Measurements from ENCODE around the gene CYREN.

Gene CYREN

DNA sequence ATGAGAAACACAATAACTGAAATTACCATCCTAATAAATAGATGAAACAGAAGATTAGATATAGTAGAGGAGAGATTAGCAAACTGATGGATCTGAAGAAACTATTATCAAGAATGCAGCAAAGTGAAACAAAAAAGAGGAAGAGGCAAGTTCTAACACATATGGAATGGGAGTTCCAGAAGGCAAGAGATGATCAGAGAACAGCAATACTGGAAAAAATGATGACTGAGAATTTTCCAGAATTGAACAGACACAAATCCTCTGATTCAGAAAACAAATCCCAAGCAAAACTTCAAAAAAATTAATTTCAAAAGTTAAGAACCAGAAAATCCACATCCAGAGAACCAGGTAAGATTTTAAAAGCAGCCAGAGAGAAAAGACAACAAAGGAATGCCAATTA, 20.2 kb upstream of the CYREN start:
- no peak for DNase-seq (ENCODE audit: low read depth)
- no peak overlapping the region for H3K4me3 ChIP-seq (replicated peaks; ENCODE audit: low read depth, low read length)
- TF ChIP-seq CTCF (IDR thresholded peaks at IDR 0.05; ENCODE audit: low read length, missing control alignments), result no peak

GRCh38 chr7:135189961-135190360, 19.5 kb upstream of the CYREN start:
- no peak for DNase-seq (ENCODE audit: low read depth)
- no peak for TF ChIP-seq CTCF (IDR thresholded peaks at IDR 0.05; ENCODE audit: low read length, missing control alignments)
- no peak overlapping the region for H3K4me3 ChIP-seq (replicated peaks; ENCODE audit: low read depth, low read length)

GRCh38 chr7:135189221-135189662, 18.7 kb upstream of the CYREN start:
- no peak overlapping the region for H3K4me3 ChIP-seq (replicated peaks; ENCODE audit: low read depth, low read length)
- TF ChIP-seq CTCF (IDR thresholded peaks at IDR 0.05; ENCODE audit: low read length, missing control alignments), result no peak
- no peak for DNase-seq (ENCODE audit: low read depth)

- no peak for TF ChIP-seq CTCF (IDR thresholded peaks at IDR 0.05; ENCODE audit: low read length, missing control alignments)
- no peak for DNase-seq (ENCODE audit: low read depth)
- no peak overlapping the region for H3K4me3 ChIP-seq (replicated peaks; ENCODE audit: low read depth, low read length)
Measured at GRCh38 chr7:135188298-135188984, 17.9 kb upstream of the CYREN start.

- DNase-seq (ENCODE audit: low read depth), result no peak
- TF ChIP-seq CTCF (IDR thresholded peaks at IDR 0.05; ENCODE audit: low read length, missing control alignments), result no peak
- H3K4me3 ChIP-seq (replicated peaks; ENCODE audit: low read depth, low read length), result no peak overlapping the region
Measured at GRCh38 chr7:135186841-135187253, 16.3 kb upstream of the CYREN start.

GRCh38 chr7:135186261-135186540, 15.7 kb upstream of the CYREN start:
- H3K4me3 ChIP-seq (replicated peaks; ENCODE audit: low read depth, low read length), result no peak overlapping the region
- DNase-seq (ENCODE audit: low read depth), result no peak
- no peak for TF ChIP-seq CTCF (IDR thresholded peaks at IDR 0.05; ENCODE audit: low read length, missing control alignments)
